Renal pelvis (tissue), 4 donors: Measurements from ENCODE around the gene AASDH. TPM values are rescaled to one million over a fixed set of nuclear protein-coding genes. Genes with fewer than 3 reads are reported as not detected.
"Not testable (repeated sequence)": the region's sequence is repeated elsewhere in the genome, so short reads cannot be mapped to it uniquely, and the experiment has no call there.

ENCODE experiments used
- DNase-seq: peaks from one replicate; pipeline ENCODE4 v3.0.0-alpha.2; 2013
- polyA plus RNA-seq, 3 donors: library from polyadenylated mRNA; unstranded; fragments of 120-200 nt; gene quantifications; one replicate each; pipeline ENCODE4 v1.2.1, GENCODE V29; 2013; ENCODE audit not compliant: insufficient read length in 3 of 3

The AASDH gene
- polyA plus RNA-seq, 3 donors = 23.6 to 38.4 (median 26.7) TPM

- no peak for DNase-seq
Measured at GRCh38 chr4:56408978-56409377, 21.7 kb upstream of the AASDH start.

DNA sequence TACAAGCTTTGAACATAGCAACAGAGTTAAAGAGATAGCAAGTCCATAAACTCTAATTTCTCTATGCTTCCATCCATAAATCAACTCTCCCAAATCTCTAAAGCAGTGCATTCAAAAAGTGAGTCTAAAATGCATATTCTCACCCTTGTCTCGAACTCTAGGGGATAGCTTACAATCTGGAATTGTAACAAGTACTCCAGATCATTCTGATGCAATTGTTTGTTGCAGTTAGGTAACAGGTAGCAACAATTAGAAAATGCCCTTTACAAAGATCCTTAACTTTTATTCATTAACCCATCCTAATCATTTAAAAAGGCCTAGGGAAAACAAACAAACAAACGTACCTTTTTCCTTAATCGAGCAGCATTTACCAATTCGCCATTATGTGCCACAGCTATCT, 18.9 kb upstream of the AASDH start:
- DNase-seq = no peak

GRCh38 chr4:56405016-56405415, 17.7 kb upstream of the AASDH start:
- no peak for DNase-seq

DNA sequence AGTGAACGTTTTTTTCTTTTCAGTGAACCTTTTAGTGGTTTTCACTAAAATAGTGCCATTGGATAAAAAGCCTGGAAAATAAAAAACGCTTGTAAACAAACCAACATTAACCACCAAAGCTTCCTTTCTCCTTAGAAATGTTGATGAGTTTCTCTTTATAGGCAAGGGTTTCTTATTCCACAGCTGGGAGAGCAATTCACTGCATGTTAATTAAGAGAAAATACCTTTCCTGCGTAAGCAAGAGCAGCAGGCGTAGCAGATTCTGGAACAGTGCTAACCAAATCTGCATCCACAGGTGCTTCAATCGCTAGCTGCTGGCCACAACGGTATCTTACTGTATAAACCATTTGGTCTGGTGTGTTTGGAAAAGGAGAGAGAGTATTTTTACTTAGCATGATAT, 13.3 kb upstream of the AASDH start:
- DNase-seq = no peak

GRCh38 chr4:56391270-56391669, 4.0 kb upstream of the AASDH start:
- no peak for DNase-seq

DNA sequence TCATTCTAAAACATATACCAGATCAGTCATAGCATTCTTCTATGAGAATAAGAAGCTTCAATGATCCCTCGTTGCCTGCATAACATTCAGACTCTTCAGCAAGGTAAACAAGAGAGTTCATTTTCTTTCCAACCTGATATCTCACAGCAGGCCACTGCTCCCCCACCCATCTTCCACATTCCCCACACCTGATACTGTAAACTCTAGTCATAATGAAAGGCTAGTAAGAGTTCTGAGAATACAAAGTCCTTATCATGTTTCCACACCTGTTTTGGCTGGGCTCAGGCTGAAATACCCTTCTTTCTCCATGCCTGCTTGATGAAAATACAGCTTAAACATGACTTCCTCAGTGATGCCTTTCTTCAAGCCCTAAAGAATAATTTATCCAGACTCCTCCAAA, 2.3 kb upstream of the AASDH start:
- DNase-seq = no peak

DNA sequence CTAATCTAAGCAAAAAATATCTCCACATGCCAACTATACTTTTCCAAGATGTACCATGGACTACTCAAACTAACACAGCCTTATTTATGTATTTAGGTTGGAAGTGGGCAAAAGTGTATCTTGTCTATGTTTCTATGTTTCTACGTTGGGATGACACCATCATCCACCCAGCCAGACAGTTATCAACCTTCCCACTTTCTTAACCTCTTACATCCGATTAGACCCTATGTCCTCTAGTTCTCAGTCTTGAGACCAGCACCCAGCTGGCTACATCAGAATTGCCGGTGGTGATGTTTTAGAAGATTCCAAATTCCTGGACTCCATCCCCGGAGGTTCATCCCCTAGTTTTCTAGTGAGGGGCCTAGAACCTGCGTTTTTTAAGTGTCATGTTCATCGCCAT, 1.0 kb upstream of the AASDH start:
- no peak for DNase-seq

DNA sequence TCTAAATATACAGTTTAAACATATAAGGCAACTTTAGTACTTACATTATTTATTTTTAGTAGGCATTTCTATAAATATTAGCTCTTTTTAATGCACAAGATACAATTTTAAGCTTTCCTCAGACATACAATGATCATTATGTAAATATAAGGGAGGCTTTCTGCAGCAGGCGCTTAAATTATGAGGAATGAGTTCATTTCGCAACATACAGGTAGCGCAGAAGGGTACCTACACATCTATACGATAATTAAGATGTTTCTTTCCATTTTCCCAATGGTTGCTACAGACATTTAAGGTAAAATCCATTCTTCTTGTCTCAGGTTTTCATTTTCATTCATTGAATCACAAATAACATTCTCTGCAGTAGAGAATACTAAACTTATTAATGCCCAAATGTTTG, 1.2 kb downstream of the AASDH start:
- no peak for DNase-seq

- DNase-seq = no peak
Measured at GRCh38 chr4:56375458-56375857, 11.8 kb downstream of the AASDH start.

GRCh38 chr4:56374956-56375355, 12.3 kb downstream of the AASDH start:
- DNase-seq = no peak

- DNase-seq = no peak
Measured at GRCh38 chr4:56372774-56373173, 14.5 kb downstream of the AASDH start.

DNA sequence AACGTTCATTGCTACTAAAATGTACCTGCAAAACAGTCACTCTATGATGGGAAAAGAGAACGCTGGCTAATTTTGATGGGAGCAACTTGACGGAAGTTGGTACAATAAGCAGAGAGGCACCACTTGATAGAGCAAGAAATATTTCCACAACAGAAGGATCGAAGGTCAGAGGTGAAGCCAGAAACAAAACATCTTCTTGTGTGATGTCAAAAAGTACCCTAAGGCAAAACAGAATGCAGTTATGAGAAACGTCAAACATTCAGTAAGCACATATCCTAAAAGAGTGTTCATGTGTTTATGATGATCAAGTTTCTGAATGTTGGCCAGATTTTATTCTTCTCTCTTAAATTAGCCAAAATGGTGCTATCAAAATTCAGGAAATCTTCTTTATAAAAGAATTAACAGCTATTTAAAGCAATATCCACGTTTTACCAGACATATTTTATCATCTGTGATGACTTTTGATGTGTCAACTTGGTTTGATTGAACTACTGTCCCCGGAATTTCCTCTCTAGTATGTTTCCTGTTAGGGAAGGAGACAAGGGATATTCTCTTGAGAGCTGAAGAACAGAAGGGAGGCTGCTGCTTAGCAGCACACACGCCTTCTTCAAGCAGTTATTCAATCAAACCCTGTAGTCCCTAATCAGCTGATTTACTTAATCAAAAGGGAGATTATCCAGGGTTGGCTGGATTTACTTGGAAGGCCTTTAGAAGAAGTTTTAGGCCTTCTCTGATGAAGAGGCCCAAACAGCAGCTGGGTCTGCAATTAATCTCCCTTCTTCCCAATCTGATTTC, 15.7 kb downstream of the AASDH start:
- DNase-seq = no peak

DNA sequence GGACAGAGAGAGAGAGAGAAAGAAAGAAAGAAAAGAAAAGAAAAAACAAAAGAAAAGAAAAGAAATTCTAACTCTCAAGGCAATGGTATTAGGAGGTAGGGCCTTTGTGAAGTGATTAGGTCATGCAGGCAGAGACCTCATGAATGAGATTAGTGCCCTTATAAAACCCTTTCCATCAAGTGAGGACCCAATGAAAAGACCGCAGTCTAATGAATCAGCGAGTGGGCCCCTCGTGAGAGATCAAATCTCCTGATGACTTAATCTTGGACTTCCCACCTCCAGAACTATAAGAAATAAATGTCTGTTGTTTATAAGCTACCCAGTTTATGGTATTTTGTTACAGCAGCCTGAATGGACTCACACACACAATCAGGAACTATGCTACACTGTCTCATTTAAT, 16.9 kb downstream of the AASDH start:
- no peak for DNase-seq

- DNase-seq = not testable (repeated sequence)
Measured at GRCh38 chr4:56362981-56363380, 24.3 kb downstream of the AASDH start.

GRCh38 chr4:56360071-56360470, 27.2 kb downstream of the AASDH start:
- no peak for DNase-seq

- DNase-seq = no peak
Measured at GRCh38 chr4:56356650-56357049, 30.6 kb downstream of the AASDH start.

DNA sequence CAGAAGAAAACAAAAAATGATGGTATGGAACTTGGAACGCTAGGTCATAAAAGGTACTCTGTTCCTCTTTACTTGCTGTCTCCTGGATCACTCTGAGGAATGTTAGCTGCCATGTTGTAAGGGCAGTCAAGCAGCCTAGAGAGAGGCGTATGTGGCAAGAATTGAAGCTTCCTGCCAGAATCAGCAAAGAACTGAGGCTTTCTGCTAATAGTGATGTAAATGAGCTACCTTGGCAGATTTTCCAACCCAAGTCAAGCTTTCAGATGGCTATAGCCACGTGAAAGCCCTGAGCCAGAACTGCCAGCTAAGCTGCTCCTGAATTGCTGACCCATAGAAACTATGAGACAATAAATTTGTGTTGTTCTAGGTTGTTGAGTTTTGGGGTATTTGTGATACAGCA, 38.7 kb downstream of the AASDH start:
- DNase-seq = no peak

DNA sequence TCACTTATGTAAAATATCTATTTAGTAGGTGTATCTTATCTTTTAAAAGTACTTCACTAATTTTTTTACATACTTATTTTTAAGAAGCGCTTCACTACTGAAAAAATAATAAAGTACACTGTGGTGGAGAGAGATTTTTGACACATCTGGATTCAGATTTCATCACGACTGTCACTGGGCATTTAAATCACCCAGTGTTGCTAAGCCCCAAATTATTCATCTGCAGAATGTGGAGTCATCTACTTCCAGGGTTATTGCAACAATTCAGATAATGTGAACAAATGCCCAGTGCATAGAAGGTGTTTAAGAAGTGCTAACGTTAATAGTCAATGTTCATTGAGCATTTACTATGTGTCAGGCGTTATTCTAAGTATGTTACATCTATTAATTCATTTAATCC, 41.8 kb downstream of the AASDH start:
- DNase-seq = no peak

- no peak for DNase-seq
Measured at GRCh38 chr4:56342746-56343145, 44.5 kb downstream of the AASDH start.

DNA sequence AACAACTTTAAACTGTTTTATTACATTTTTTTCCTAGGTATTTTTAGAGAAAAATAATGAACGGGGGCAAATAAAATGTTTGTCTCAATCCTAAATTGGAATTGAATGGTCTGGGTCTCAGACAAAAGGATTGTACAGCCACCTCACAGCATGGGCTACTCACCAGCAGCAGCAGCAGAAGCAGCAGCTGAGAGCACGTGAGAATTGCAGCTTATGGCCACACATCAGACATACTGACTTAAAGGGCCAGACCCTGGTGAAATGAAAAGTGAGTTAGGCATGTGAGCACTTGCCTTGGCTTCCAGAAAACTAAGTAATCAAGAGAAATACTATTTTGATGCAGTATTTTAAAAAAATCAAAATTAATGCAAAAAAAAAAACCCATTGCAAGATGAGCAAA, 56.6 kb downstream of the AASDH start:
- no peak for DNase-seq

- DNase-seq = no peak
Measured at GRCh38 chr4:56326363-56326762, 60.9 kb downstream of the AASDH start.

DNA sequence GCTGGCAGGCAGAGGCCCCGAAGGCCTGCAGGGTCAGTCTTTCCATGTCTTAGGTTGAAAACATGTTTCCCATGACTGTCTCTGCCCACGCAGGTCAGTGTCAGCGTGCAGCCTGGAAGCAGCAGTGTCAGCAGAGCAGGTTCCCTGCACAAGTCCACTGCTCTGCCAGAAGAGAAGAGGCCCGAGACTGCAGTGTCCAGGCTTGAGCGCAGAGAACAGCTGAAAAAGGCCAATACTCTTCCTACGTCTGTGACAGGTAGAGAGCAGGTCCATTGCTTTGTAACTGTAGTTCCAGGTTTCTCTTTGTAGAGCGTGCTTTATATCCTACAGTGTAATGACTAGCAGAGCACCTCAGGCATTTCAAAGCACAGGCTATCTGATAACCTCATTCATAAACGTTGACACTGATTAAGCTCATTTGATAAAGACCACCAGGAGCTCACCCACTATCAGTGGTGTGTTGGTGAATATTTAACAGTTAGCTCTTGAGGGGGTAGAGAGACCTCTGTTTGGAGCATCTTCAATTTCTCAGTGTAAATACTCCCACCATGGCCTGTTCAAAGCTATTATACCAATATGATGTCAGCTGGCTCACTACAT, 63.2 kb downstream of the AASDH start:
- no peak for DNase-seq

- no peak for DNase-seq
Measured at GRCh38 chr4:56323327-56323726, 64.0 kb downstream of the AASDH start.

GRCh38 chr4:56321251-56321650, 66.0 kb downstream of the AASDH start:
- no peak for DNase-seq
